ENCODE results near the gene OR1J1. TPM values are rescaled to one million over a fixed set of nuclear protein-coding genes. Genes with fewer than 3 reads are reported as not detected.

OR1J1 gene
- not detected for total RNA-seq
- polyA plus RNA-seq, result not detected

GRCh38 chr9:122477826-122478225 is at the start of gene OR1J1:
OR1J1 (minus strand) TSS chr9:122477926; CDS start chr9:122477926, 0 bp downstream.
- Mint-ChIP-seq H3K36me3 (no peaks in the 10 kb centered on the region), H3K4me3 (no peak within 1 kb of the TSS), H3K27ac (no peak within 1 kb of the TSS), H3K4me1 (no peaks in the 10 kb centered on the region), H3K27me3 (peaks cover 6 to 26% of the 10 kb centered on the region in 2 donors), H3K9me3 (no peaks in the 10 kb centered on the region)
- no peak for DNase-seq
- no peaks in the 10 kb centered on the region for H3K9me3 ChIP-seq (ENCODE audit: low read length)
- no peaks in the 10 kb centered on the region for H3K4me1 ChIP-seq (ENCODE audit: insufficient read depth, low read length)
- H3K36me3 ChIP-seq (ENCODE audit: insufficient read depth, low read length), result no peaks in the 10 kb centered on the region
- no peak within 1 kb of the TSS for H3K4me3 ChIP-seq (ENCODE audit: low read length)
- no peak within 1 kb of the TSS for H3K27ac ChIP-seq (ENCODE audit: low read depth, low read length)
- CTCF ChIA-PET, result no interaction called here
- POLR2A ChIA-PET, result no interaction called here
- H3K27me3 ChIP-seq (ENCODE audit: insufficient read depth, low read length, poor library complexity, severe bottlenecking), result no peaks in the 10 kb centered on the region

- Histone ChIP-seq H3K4me1 (ENCODE audit: insufficient read depth, low read length) (no peaks in the 10 kb centered on the region), H3K9me3 (ENCODE audit: low read length) (no peaks in the 10 kb centered on the region), H3K36me3 (ENCODE audit: insufficient read depth, low read length) (no peaks in the 10 kb centered on the region), H3K27me3 (ENCODE audit: insufficient read depth, low read length, poor library complexity, severe bottlenecking) (no peaks in the 10 kb centered on the region), H3K27ac (ENCODE audit: low read depth, low read length) (no peak within 1 kb of the TSS), H3K4me3 (ENCODE audit: low read length) (no peak within 1 kb of the TSS)
- POLR2A ChIA-PET, result no interaction called here
- DNase-seq, result no peak
- H3K9me3 Mint-ChIP-seq, result no peaks in the 10 kb centered on the region
- H3K4me1 Mint-ChIP-seq, result no peaks in the 10 kb centered on the region
- CTCF ChIA-PET, result no interaction called here
- no peaks in the 10 kb centered on the region for H3K36me3 Mint-ChIP-seq
- peaks cover 10 to 25% of the 10 kb centered on the region in 2 donors for H3K27me3 Mint-ChIP-seq
- no peak within 1 kb of the TSS for H3K27ac Mint-ChIP-seq
- H3K4me3 Mint-ChIP-seq, result no peak within 1 kb of the TSS
These were observed 49.5 kb upstream of the OR1J1 start, which contains the start of gene OR1N1 for GRCh38 chr9:122527193-122527592. OR1N1 (minus strand) TSS chr9:122527293; CDS start chr9:122527293, 0 bp downstream.

- no peak for DNase-seq
- peaks cover 10 to 31% of the 10 kb centered on the region in 2 donors for H3K27me3 Mint-ChIP-seq
- no peaks in the 10 kb centered on the region for H3K4me1 Mint-ChIP-seq
- no peaks in the 10 kb centered on the region for H3K36me3 Mint-ChIP-seq
- H3K27ac Mint-ChIP-seq, result no peak overlapping the region
- Histone ChIP-seq H3K27me3 (ENCODE audit: insufficient read depth, low read length, poor library complexity, severe bottlenecking) (no peaks in the 10 kb centered on the region), H3K4me3 (ENCODE audit: low read length) (no peak overlapping the region), H3K36me3 (ENCODE audit: insufficient read depth, low read length) (no peaks in the 10 kb centered on the region), H3K4me1 (ENCODE audit: insufficient read depth, low read length) (no peaks in the 10 kb centered on the region), H3K27ac (ENCODE audit: low read depth, low read length) (no peak overlapping the region), H3K9me3 (ENCODE audit: low read length) (no peaks in the 10 kb centered on the region)
- H3K4me3 Mint-ChIP-seq, result no peak overlapping the region
- H3K9me3 Mint-ChIP-seq, result no peaks in the 10 kb centered on the region
- ChIA-PET CTCF (no interaction called here), POLR2A (no interaction called here)
These were observed 48.9 kb upstream of the OR1J1 start for GRCh38 chr9:122526602-122527001.

- Mint-ChIP-seq H3K36me3 (no peaks in the 10 kb centered on the region), H3K27me3 (peaks cover 0 to 39% of the 10 kb centered on the region in 2 donors), H3K9me3 (peaks cover 0 to 1% (median 0%) of the 10 kb centered on the region in 5 donors), H3K27ac (no peak overlapping the region), H3K4me3 (no peak overlapping the region), H3K4me1 (no peaks in the 10 kb centered on the region)
- DNase-seq, result no peak
- Histone ChIP-seq H3K36me3 (ENCODE audit: insufficient read depth, low read length) (no peaks in the 10 kb centered on the region), H3K4me1 (ENCODE audit: insufficient read depth, low read length) (no peaks in the 10 kb centered on the region), H3K27ac (ENCODE audit: low read depth, low read length) (no peak overlapping the region), H3K4me3 (ENCODE audit: low read length) (no peak overlapping the region), H3K9me3 (ENCODE audit: low read length) (no peaks in the 10 kb centered on the region), H3K27me3 (ENCODE audit: insufficient read depth, low read length, poor library complexity, severe bottlenecking) (no peaks in the 10 kb centered on the region)
- POLR2A ChIA-PET, result no interaction called here
- CTCF ChIA-PET, result no interaction called here
These were observed 41.6 kb upstream of the OR1J1 start for GRCh38 chr9:122519376-122519775.

GRCh38 chr9:122518841-122519240 is 41.1 kb upstream of the OR1J1 start, which contains the start of gene OR1J4:
OR1J4 (plus strand) TSS chr9:122519141; CDS start chr9:122519141, 0 bp downstream.
- H3K4me1 ChIP-seq (ENCODE audit: insufficient read depth, low read length), result no peaks in the 10 kb centered on the region
- ChIA-PET POLR2A (no interaction called here), CTCF (no interaction called here)
- Mint-ChIP-seq H3K36me3 (no peaks in the 10 kb centered on the region), H3K27me3 (peaks cover 0 to 36% of the 10 kb centered on the region in 2 donors), H3K4me1 (no peaks in the 10 kb centered on the region), H3K9me3 (peaks cover 0 to 1% (median 0%) of the 10 kb centered on the region in 5 donors), H3K4me3 (no peak within 1 kb of the TSS), H3K27ac (no peak within 1 kb of the TSS)
- H3K4me3 ChIP-seq (ENCODE audit: low read length), result no peak within 1 kb of the TSS
- H3K36me3 ChIP-seq (ENCODE audit: insufficient read depth, low read length), result no peaks in the 10 kb centered on the region
- no peaks in the 10 kb centered on the region for H3K27me3 ChIP-seq (ENCODE audit: insufficient read depth, low read length, poor library complexity, severe bottlenecking)
- no peak within 1 kb of the TSS for H3K27ac ChIP-seq (ENCODE audit: low read depth, low read length)
- no peak for DNase-seq
- H3K9me3 ChIP-seq (ENCODE audit: low read length), result no peaks in the 10 kb centered on the region

GRCh38 chr9:122518226-122518625 is 40.5 kb upstream of the OR1J1 start:
- H3K27ac ChIP-seq (ENCODE audit: low read depth, low read length), result no peak overlapping the region
- no peaks in the 10 kb centered on the region for H3K9me3 ChIP-seq (ENCODE audit: low read length)
- no peak for DNase-seq
- Mint-ChIP-seq H3K9me3 (peaks cover 0 to 1% (median 0%) of the 10 kb centered on the region in 5 donors), H3K27me3 (peaks cover 0 to 30% of the 10 kb centered on the region in 2 donors), H3K36me3 (no peaks in the 10 kb centered on the region), H3K4me3 (no peak overlapping the region), H3K27ac (no peak overlapping the region), H3K4me1 (no peaks in the 10 kb centered on the region)
- H3K36me3 ChIP-seq (ENCODE audit: insufficient read depth, low read length), result no peaks in the 10 kb centered on the region
- no peaks in the 10 kb centered on the region for H3K27me3 ChIP-seq (ENCODE audit: insufficient read depth, low read length, poor library complexity, severe bottlenecking)
- POLR2A ChIA-PET, result no interaction called here
- CTCF ChIA-PET, result no interaction called here
- H3K4me1 ChIP-seq (ENCODE audit: insufficient read depth, low read length), result no peaks in the 10 kb centered on the region
- no peak overlapping the region for H3K4me3 ChIP-seq (ENCODE audit: low read length)

GRCh38 chr9:122510502-122510901 is 32.8 kb upstream of the OR1J1 start, which contains the start of gene OR1J2:
OR1J2 (plus strand) TSS chr9:122510802; CDS start chr9:122510802, 0 bp downstream.
- H3K36me3 ChIP-seq (ENCODE audit: insufficient read depth, low read length), result no peaks in the 10 kb centered on the region
- no peaks in the 10 kb centered on the region for H3K27me3 ChIP-seq (ENCODE audit: insufficient read depth, low read length, poor library complexity, severe bottlenecking)
- no peaks in the 10 kb centered on the region for H3K4me1 ChIP-seq (ENCODE audit: insufficient read depth, low read length)
- Mint-ChIP-seq H3K4me3 (no peak within 1 kb of the TSS), H3K27me3 (peaks cover 9 to 10% of the 10 kb centered on the region in 2 donors), H3K27ac (no peak within 1 kb of the TSS), H3K4me1 (no peaks in the 10 kb centered on the region), H3K36me3 (no peaks in the 10 kb centered on the region), H3K9me3 (no peaks in the 10 kb centered on the region)
- no peak within 1 kb of the TSS for H3K4me3 ChIP-seq (ENCODE audit: low read length)
- ChIA-PET CTCF (no interaction called here), POLR2A (no interaction called here)
- no peak for DNase-seq
- no peaks in the 10 kb centered on the region for H3K9me3 ChIP-seq (ENCODE audit: low read length)
- no peak within 1 kb of the TSS for H3K27ac ChIP-seq (ENCODE audit: low read depth, low read length)

- Mint-ChIP-seq H3K9me3 (no peaks in the 10 kb centered on the region), H3K36me3 (no peaks in the 10 kb centered on the region), H3K4me1 (no peaks in the 10 kb centered on the region), H3K27me3 (peaks cover 9% of the 10 kb centered on the region in 2 donors), H3K27ac (no peak overlapping the region), H3K4me3 (no peak overlapping the region)
- no peak for DNase-seq
- POLR2A ChIA-PET, result no interaction called here
- H3K4me1 ChIP-seq (ENCODE audit: insufficient read depth, low read length), result no peaks in the 10 kb centered on the region
- H3K4me3 ChIP-seq (ENCODE audit: low read length), result no peak overlapping the region
- H3K27me3 ChIP-seq (ENCODE audit: insufficient read depth, low read length, poor library complexity, severe bottlenecking), result no peaks in the 10 kb centered on the region
- H3K36me3 ChIP-seq (ENCODE audit: insufficient read depth, low read length), result no peaks in the 10 kb centered on the region
- H3K9me3 ChIP-seq (ENCODE audit: low read length), result no peaks in the 10 kb centered on the region
- H3K27ac ChIP-seq (ENCODE audit: low read depth, low read length), result no peak overlapping the region
- CTCF ChIA-PET, result no interaction called here
These were observed 29.2 kb upstream of the OR1J1 start for GRCh38 chr9:122506964-122507363.

Measured in CD8-positive, alpha-beta memory T cell (primary cell).